ENCODE measurements around the gene POLR2H.

POLR2H gene

GRCh38 chr3:184373422-184373821, 11.9 kb downstream of the POLR2H start:
- peak; percentile 12 for DNase-seq

GRCh38 chr3:184375747-184376461, 14.4 kb downstream of the POLR2H start:
- no peak for DNase-seq

- no peak for DNase-seq
Measured at GRCh38 chr3:184377374-184377773, 15.9 kb downstream of the POLR2H start.

GRCh38 chr3:184377882-184378445, 16.5 kb downstream of the POLR2H start, which contains the start of gene THPO:
Gene THPO (minus strand): TSS chr3:184378207. CDS start chr3:184376259, 1,948 bp downstream.
- no peak for DNase-seq

GRCh38 chr3:184378651-184379357, 17.3 kb downstream of the POLR2H start:
- DNase-seq: no peak

GRCh38 chr3:184379358-184380184, 18.1 kb downstream of the POLR2H start, which contains the start of gene CHRD:
Gene CHRD (plus strand): TSS chr3:184380054. CDS start chr3:184380319, 265 bp downstream.
- DNase-seq: no peak

GRCh38 chr3:184380185-184380626, 18.7 kb downstream of the POLR2H start:
- DNase-seq: peak; percentile 29

GRCh38 chr3:184380627-184381260, 19.2 kb downstream of the POLR2H start:
- no peak for DNase-seq

- no peak for DNase-seq
Measured at GRCh38 chr3:184381261-184382224, 20.0 kb downstream of the POLR2H start.

- DNase-seq: no peak
Measured at GRCh38 chr3:184382326-184383032, 21.0 kb downstream of the POLR2H start.

GRCh38 chr3:184383033-184383740, 21.7 kb downstream of the POLR2H start:
- no peak for DNase-seq

- no peak for DNase-seq
Measured at GRCh38 chr3:184384342-184384741, 22.8 kb downstream of the POLR2H start.

GRCh38 chr3:184384856-184385422, 23.4 kb downstream of the POLR2H start:
- no peak for DNase-seq

- DNase-seq: no peak
Measured at GRCh38 chr3:184386047-184386806, 24.7 kb downstream of the POLR2H start.

GRCh38 chr3:184387174-184387714, 25.7 kb downstream of the POLR2H start:
- DNase-seq: no peak

- DNase-seq: no peak
Measured at GRCh38 chr3:184388164-184388935, 26.8 kb downstream of the POLR2H start.

GRCh38 chr3:184388936-184389230, 27.4 kb downstream of the POLR2H start:
- DNase-seq: no peak

- no peak for DNase-seq
Measured at GRCh38 chr3:184389384-184389783, 27.9 kb downstream of the POLR2H start.
